ENCODE results near the gene PKNOX2.

The PKNOX2 gene

GRCh38 chr11:125162743-125163142 is 1.8 kb upstream of the PKNOX2 start:
- Mint-ChIP-seq H3K9me3 (no peaks in the 10 kb centered on the region), H3K36me3 (ENCODE audit: low read depth) (no peaks in the 10 kb centered on the region), H3K4me1 (ENCODE audit: low read depth) (peaks cover 24% of the 10 kb centered on the region), H3K27ac (no peak overlapping the region), H3K4me3 (no peak overlapping the region), H3K27me3 (peaks cover 77% of the 10 kb centered on the region)
- intact Hi-C loops (cut with micrococcal nuclease): loop anchor here (10.0 kb wide), 1 partner anchor 192 kb away; no protein-coding TSS in a partner anchor

- Mint-ChIP-seq H3K4me3 (no peak overlapping the region), H3K36me3 (ENCODE audit: low read depth) (no peaks in the 10 kb centered on the region), H3K27ac (no peak overlapping the region), H3K9me3 (no peaks in the 10 kb centered on the region), H3K4me1 (ENCODE audit: low read depth) (peaks cover 24% of the 10 kb centered on the region), H3K27me3 (peaks cover 81% of the 10 kb centered on the region)
- intact Hi-C loops (cut with micrococcal nuclease): loop anchor here (10.0 kb wide), 1 partner anchor 191 kb away; no protein-coding TSS in a partner anchor
Observed at GRCh38 chr11:125163431-125164063, 1.0 kb upstream of the PKNOX2 start.

GRCh38 chr11:125164091-125164421 is 495 bp upstream of the PKNOX2 start:
- intact Hi-C loops (cut with micrococcal nuclease): loop anchor here (10.0 kb wide), 1 partner anchor 191 kb away; no protein-coding TSS in a partner anchor
- Mint-ChIP-seq H3K36me3 (ENCODE audit: low read depth) (no peaks in the 10 kb centered on the region), H3K27me3 (peaks cover 84% of the 10 kb centered on the region), H3K9me3 (no peaks in the 10 kb centered on the region), H3K4me1 (ENCODE audit: low read depth) (peaks cover 24% of the 10 kb centered on the region), H3K27ac (no peak overlapping the region), H3K4me3 (no peak overlapping the region)

- H3K36me3 Mint-ChIP-seq (ENCODE audit: low read depth): no peaks in the 10 kb centered on the region
- intact Hi-C loops (cut with micrococcal nuclease): loop anchor here (10.0 kb wide), 1 partner anchor 190 kb away; no protein-coding TSS in a partner anchor
- H3K27ac Mint-ChIP-seq: peak overlapping the region; percentile 52
- peaks cover 89% of the 10 kb centered on the region for H3K27me3 Mint-ChIP-seq
- H3K9me3 Mint-ChIP-seq: no peaks in the 10 kb centered on the region
- H3K4me1 Mint-ChIP-seq (ENCODE audit: low read depth): peaks cover 24% of the 10 kb centered on the region
- peak overlapping the region; percentile 94 for H3K4me3 Mint-ChIP-seq
Observed at GRCh38 chr11:125165111-125165842, 726 bp downstream of the PKNOX2 start.

GRCh38 chr11:125165843-125166763 is 1.6 kb downstream of the PKNOX2 start:
- Mint-ChIP-seq H3K36me3 (ENCODE audit: low read depth) (no peaks in the 10 kb centered on the region), H3K9me3 (no peaks in the 10 kb centered on the region), H3K27me3 (peaks cover 91% of the 10 kb centered on the region), H3K27ac (peak overlapping the region; percentile 52), H3K4me3 (peak overlapping the region; percentile 94), H3K4me1 (ENCODE audit: low read depth) (peaks cover 24% of the 10 kb centered on the region)
- intact Hi-C loops (cut with micrococcal nuclease): loop anchor here (10.0 kb wide), 1 partner anchor 189 kb away; no protein-coding TSS in a partner anchor

GRCh38 chr11:125166764-125167291 is 2.3 kb downstream of the PKNOX2 start:
- H3K27ac Mint-ChIP-seq: no peak overlapping the region
- H3K4me1 Mint-ChIP-seq (ENCODE audit: low read depth): peaks cover 24% of the 10 kb centered on the region
- no peaks in the 10 kb centered on the region for H3K9me3 Mint-ChIP-seq
- intact Hi-C loops (cut with micrococcal nuclease): loop anchor here (10.0 kb wide), 1 partner anchor 188 kb away; no protein-coding TSS in a partner anchor
- H3K4me3 Mint-ChIP-seq: no peak overlapping the region
- H3K36me3 Mint-ChIP-seq (ENCODE audit: low read depth): no peaks in the 10 kb centered on the region
- H3K27me3 Mint-ChIP-seq: peaks cover 92% of the 10 kb centered on the region

- H3K4me3 Mint-ChIP-seq: no peak overlapping the region
- peaks cover 24% of the 10 kb centered on the region for H3K4me1 Mint-ChIP-seq (ENCODE audit: low read depth)
- intact Hi-C loops (cut with micrococcal nuclease): loop anchor here (10.0 kb wide), 1 partner anchor 187 kb away; no protein-coding TSS in a partner anchor
- no peaks in the 10 kb centered on the region for H3K9me3 Mint-ChIP-seq
- H3K27me3 Mint-ChIP-seq: peaks cover 90% of the 10 kb centered on the region
- H3K27ac Mint-ChIP-seq: no peak overlapping the region
- H3K36me3 Mint-ChIP-seq (ENCODE audit: low read depth): no peaks in the 10 kb centered on the region
Observed at GRCh38 chr11:125167292-125167953, 2.9 kb downstream of the PKNOX2 start.

GRCh38 chr11:125167954-125168835 is 3.6 kb downstream of the PKNOX2 start:
- no peak overlapping the region for H3K4me3 Mint-ChIP-seq
- no peaks in the 10 kb centered on the region for H3K9me3 Mint-ChIP-seq
- peaks cover 87% of the 10 kb centered on the region for H3K27me3 Mint-ChIP-seq
- no peak overlapping the region for H3K27ac Mint-ChIP-seq
- H3K36me3 Mint-ChIP-seq (ENCODE audit: low read depth): no peaks in the 10 kb centered on the region
- peaks cover 24% of the 10 kb centered on the region for H3K4me1 Mint-ChIP-seq (ENCODE audit: low read depth)
- intact Hi-C loops (cut with micrococcal nuclease): loop anchor here (10.0 kb wide), 1 partner anchor 187 kb away; no protein-coding TSS in a partner anchor

- H3K36me3 Mint-ChIP-seq (ENCODE audit: low read depth): no peaks in the 10 kb centered on the region
- no peak overlapping the region for H3K4me3 Mint-ChIP-seq
- peaks cover 83% of the 10 kb centered on the region for H3K27me3 Mint-ChIP-seq
- no peaks in the 10 kb centered on the region for H3K9me3 Mint-ChIP-seq
- intact Hi-C loops (cut with micrococcal nuclease): loop anchor here (10.0 kb wide), 1 partner anchor 186 kb away; no protein-coding TSS in a partner anchor
- H3K4me1 Mint-ChIP-seq (ENCODE audit: low read depth): peaks cover 22% of the 10 kb centered on the region
- H3K27ac Mint-ChIP-seq: no peak overlapping the region
Observed at GRCh38 chr11:125168918-125169456, 4.4 kb downstream of the PKNOX2 start.

- no peaks in the 10 kb centered on the region for H3K9me3 Mint-ChIP-seq
- no peaks in the 10 kb centered on the region for H3K36me3 Mint-ChIP-seq (ENCODE audit: low read depth)
- intact Hi-C loops (cut with micrococcal nuclease): no loop called here
- peaks cover 13% of the 10 kb centered on the region for H3K4me1 Mint-ChIP-seq (ENCODE audit: low read depth)
- H3K27ac Mint-ChIP-seq: no peak overlapping the region
- H3K27me3 Mint-ChIP-seq: peaks cover 76% of the 10 kb centered on the region
- H3K4me3 Mint-ChIP-seq: no peak overlapping the region
Observed at GRCh38 chr11:125170001-125170509, 5.5 kb downstream of the PKNOX2 start.

GRCh38 chr11:125170510-125171031 is 6.0 kb downstream of the PKNOX2 start:
- H3K4me3 Mint-ChIP-seq: no peak overlapping the region
- peaks cover 73% of the 10 kb centered on the region for H3K27me3 Mint-ChIP-seq
- peaks cover 9% of the 10 kb centered on the region for H3K4me1 Mint-ChIP-seq (ENCODE audit: low read depth)
- H3K36me3 Mint-ChIP-seq (ENCODE audit: low read depth): no peaks in the 10 kb centered on the region
- no peaks in the 10 kb centered on the region for H3K9me3 Mint-ChIP-seq
- no peak overlapping the region for H3K27ac Mint-ChIP-seq
- intact Hi-C loops (cut with micrococcal nuclease): no loop called here

GRCh38 chr11:125171974-125172373 is 7.4 kb downstream of the PKNOX2 start:
- no peak overlapping the region for H3K27ac Mint-ChIP-seq
- H3K4me3 Mint-ChIP-seq: no peak overlapping the region
- H3K4me1 Mint-ChIP-seq (ENCODE audit: low read depth): no peaks in the 10 kb centered on the region
- H3K27me3 Mint-ChIP-seq: peaks cover 70% of the 10 kb centered on the region
- intact Hi-C loops (cut with micrococcal nuclease): no loop called here
- no peaks in the 10 kb centered on the region for H3K9me3 Mint-ChIP-seq
- no peaks in the 10 kb centered on the region for H3K36me3 Mint-ChIP-seq (ENCODE audit: low read depth)

Data from dendritic cell treated with granulocyte-macrophage colony-stimulating factor and Interleukin-4, amounts not matched to agents 40 ng/mL and 50 ng/mL, for 4 days (primary cell).